Suppressor macrophage treated with lipopolysaccharide for 4 hours (primary cell): Measurements from ENCODE around the gene ZNF490.
A peak's percentile ranks its signal among the peaks of the same experiment; 100 is the strongest.
"Not testable (repeated sequence)": the region's sequence is repeated elsewhere in the genome, so short reads cannot be mapped to it uniquely, and the experiment has no call there.

Experiments used
- DNase-seq: peaks from one replicate; pipeline ENCODE4 v3.0.0-alpha.2; 2020

The ZNF490 gene

GRCh38 chr19:12610540-12611360 is at the start of gene ZNF490, which contains the start of gene ZNF791:
Gene ZNF490 (minus strand): TSS chr19:12610813. CDS start chr19:12610680, 133 bp downstream.
Gene ZNF791 (plus strand): TSS chr19:12610920. CDS start chr19:12611080, 160 bp downstream.
- peak; percentile 99 for DNase-seq

DNA sequence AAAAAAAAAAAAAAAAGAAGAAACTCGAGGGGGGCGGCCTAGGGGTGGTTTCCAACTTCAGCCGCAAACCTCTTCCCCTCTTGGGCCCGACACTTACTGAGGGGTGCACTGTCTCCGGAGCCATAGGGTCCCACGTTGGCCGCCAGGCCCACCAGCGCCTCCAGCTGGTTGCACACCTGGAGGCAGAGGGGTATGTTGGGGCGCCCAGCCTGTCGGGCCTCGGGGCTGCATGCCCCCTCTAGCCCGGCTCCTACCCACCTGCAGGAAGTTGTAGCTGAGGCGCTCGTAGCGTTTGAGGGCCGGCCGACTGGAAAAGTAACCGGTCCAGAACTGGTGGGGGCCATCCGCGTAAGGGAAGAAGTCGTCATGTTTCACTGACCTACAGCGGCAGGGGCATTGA is 47.4 kb upstream of the ZNF490 start:
- no peak for DNase-seq

DNA sequence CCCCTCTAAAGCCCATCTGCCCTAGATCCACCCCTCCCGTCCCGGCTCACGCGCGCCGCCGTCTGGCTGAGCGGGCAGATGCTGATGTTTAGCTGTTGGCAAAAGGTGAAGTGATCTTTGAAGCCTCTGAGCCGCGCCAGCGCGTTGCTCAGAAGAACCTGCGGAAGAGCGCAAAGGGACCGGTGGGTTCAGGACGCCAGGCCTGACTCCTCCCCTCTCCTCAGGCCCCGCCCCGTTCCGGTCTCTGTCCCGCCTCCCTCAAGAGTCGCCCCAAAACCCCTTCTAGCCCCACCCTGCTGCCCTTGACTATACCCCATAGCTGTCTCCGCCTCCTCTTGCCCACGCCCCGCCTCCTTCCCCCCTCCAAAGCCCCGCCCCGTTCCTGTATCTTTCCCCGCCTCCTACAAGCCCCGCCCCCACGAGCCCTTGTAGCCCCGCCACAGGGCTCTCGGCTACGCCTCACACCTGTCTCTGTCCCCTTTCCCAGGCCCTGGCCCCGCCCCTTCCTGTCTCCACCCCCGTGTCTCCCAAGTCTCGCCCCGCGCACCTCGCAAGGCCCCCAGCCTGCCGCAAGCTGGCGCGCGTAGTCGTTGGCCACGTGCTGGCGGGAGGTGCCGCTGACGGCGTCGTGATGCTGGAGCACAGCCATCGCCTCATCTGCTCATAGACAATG is 46.4 kb upstream of the ZNF490 start:
- no peak for DNase-seq

DNA sequence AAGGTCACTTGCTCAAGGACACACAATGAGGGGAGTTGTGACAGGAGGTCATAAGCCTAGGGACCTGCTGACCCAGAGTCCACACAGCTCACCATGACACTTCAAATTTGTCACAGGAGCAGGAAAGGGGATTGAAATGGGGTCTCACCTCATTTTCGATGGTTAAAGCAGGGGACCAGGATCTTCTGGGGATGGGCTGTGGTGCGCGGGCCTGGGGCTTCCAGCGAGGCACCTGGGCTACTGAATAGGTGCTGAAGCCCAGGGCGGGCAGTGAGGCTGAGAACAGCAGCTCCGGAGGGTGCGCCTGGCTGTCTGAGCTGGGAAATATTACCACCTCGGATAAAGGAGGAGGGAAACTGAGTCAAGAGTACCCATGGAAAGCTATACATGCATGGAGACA is 44.9 kb upstream of the ZNF490 start:
- no peak for DNase-seq

DNA sequence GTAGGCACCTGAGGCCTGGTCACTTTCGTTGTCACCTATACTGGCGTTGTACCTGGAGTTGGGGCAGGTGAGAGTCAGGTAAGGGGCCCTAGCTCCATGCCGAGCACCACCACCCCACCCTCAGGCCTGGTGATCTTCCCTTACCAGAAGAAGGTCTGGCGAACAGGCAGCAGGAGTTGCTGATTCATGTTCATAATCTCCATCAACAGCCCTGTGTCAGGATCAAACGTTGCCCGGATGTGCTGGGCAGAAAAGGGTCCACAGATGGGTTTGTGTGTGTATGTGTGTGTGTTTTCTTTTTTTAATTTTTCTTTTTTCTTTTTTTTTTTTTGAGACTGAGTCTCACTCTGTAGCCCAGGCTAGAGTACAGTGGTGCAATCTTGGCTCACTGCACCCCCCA is 41.6 kb upstream of the ZNF490 start:
- no peak for DNase-seq

- no peak for DNase-seq
These were observed 39.3 kb upstream of the ZNF490 start for GRCh38 chr19:12649941-12650340.

DNA sequence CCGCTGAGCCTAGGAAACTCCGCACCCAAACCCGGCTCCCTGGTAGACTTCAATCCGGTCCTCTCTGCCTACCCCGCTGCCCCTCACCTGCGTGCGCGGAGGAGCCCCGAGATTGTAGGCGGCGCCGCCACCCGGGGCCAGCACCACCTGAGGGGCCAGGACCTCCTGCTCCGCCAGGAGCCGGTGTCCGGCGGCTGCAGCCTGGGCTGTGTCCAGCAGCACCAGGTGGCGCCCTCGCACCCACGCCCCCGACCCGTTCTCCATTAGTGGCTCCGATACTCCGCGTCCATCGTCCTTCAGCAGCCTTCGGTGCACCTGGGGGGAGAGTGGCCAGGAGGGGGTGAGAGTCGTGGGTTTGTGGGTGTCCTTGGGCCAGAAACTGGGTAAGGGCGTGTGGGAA is 37.5 kb upstream of the ZNF490 start:
- DNase-seq: no peak

DNA sequence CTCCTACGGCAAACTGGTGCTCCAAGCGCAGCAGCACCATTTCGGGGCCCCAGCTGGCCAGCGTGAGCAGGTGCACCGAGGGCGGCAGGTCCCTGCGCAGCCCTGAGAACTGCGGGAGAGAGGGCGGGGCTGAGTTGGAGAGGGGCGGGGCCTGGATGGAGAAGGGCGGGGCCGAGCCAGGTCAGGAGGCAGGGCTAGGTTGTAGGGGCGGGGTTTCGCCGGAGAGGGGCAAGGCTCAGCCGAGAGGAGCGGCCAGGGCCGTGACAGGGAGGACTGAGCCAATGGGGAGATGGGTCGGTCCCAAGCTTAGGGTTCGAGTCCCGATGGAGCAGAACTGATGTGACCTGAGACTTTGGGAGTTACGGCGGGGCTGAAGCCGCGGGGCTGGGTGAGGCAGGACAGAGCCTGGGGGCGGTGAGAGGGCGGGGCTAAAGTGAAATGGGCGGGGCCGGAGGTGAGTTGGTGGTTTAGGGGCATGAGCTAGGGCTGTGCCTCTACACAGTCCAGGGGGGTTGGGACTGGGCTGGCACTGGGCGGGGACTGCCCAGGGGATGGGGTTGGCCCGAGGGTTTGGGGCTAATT is 37.0 kb upstream of the ZNF490 start:
- peak; percentile 58 for DNase-seq

DNA sequence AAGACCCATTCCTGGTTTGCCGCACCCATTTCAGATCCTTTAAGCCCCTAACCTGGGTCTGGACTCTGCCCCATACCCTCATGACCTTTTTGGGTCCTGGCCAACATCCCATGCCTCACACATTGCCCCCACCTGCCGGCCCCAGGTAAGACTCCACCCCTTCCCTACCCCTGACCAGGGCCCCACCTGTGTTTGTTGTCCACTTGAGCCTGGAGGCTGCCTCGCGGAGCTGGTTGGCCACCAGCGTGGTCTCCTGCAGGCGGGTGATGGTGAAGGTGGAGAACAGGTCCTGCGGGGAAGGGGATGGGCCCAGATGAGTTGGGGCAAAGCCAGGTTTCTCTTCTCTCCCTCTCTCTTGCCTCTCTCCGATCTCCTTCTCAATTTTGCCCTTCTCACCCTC is 36.4 kb upstream of the ZNF490 start:
- DNase-seq: no peak

DNA sequence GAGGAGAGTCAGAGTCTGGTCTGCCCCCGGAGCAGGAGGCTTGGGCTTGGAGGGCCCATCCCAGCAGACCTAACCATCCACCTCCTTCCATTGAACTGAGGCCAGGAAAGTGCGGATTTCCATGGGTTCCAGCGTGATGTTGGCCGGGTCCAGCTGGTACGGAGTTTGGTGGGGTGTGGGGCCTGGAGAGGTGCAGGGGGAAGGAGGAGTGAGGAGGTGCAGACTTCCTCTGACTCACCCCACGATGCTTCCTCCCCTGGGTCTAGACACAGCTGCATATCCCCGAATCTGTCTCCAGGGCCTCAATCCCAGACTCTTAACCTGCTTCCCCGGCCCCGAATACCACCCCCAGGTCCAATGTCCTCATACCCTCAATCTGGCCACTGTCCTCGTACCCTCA is 35.9 kb upstream of the ZNF490 start:
- no peak for DNase-seq

- DNase-seq: not testable (repeated sequence)
These were observed 33.1 kb upstream of the ZNF490 start for GRCh38 chr19:12643716-12644115.

DNA sequence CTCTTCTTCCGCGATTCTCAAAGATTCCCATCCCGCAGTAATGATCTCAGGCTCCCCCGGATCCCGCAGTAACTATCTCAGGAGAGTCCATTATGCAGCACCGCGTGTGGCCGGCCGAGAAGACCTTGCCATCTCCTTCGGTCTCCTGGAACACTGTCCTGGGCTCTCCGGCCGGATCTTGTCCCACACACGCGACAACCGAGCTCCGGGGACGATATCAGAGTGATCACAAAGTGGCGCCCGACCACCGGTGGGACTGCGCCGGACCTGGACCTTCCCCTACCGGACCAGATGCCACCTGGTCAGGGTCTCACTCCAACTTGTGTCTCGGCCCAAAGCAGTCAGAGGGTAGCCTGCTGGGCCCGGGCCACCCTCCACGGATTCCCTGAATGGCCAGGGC is 31.9 kb upstream of the ZNF490 start:
- no peak for DNase-seq

GRCh38 chr19:12641456-12641855 is 30.8 kb upstream of the ZNF490 start:
- DNase-seq: no peak

DNA sequence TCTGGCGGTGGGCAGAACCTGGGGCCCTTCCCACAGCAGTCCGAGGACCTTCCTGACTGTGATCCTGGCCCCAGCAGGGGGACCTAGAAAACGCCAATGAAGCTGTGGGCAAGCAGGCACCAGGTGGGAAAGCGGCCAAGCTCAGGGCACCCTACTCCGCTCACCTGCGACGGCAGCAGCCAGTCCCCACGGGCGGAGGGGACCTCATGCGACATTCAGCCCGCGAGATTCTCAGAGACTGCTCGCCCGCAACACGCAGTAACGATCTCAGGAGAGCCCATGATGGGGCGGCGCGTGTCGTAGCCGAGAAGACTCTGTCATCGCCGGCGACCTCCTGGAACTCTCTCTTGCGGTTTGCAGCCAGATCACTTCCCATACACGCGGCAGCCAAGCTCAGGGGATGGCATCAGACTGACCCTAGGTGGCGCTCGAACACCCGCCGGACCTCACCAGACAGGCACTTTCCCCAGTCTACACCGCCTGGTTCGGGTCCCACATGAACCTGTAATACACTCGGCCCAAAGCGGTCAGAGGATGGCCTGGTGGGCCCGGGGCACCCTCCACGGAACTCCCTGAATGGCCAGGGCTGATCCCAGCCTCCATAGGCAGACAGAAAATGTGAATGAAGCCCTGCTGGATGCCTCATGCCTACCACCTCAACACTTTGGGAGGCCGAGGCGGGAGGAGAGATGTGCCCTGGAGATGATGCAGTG is 29.4 kb upstream of the ZNF490 start:
- DNase-seq: peak; percentile 92

DNA sequence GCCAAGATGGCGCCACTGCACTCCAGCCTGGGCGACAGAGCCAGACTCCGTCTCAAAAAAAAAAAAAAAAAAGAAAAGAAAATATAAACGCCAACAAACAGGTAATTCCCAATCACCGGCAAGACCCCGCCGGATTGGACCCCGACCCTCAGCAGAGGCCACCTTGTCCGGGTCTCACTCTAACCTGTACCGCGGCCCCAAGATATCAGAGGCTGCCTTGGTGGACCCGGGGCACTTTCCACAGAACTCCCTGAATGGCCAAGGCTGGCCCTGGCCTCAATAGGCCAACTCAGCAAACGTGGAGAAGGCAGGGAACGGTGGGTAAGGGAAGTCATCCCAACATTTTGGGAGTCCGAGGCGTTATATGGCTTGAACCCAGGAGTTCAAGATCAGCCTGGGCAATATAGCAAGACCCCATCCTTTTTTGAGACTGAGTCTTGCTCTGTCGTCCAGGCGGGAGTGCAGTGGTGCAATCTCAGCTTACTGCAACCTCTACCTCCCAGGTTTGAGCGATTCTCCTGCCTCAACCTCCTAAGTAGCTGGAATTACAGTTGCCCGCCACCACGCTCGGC is 28.1 kb upstream of the ZNF490 start:
- no peak for DNase-seq

GRCh38 chr19:12636631-12637030 is 26.0 kb upstream of the ZNF490 start:
- DNase-seq: no peak

GRCh38 chr19:12629215-12629614 is 18.6 kb upstream of the ZNF490 start:
- DNase-seq: no peak

- DNase-seq: no peak
These were observed 17.7 kb upstream of the ZNF490 start for GRCh38 chr19:12628040-12629022.

DNA sequence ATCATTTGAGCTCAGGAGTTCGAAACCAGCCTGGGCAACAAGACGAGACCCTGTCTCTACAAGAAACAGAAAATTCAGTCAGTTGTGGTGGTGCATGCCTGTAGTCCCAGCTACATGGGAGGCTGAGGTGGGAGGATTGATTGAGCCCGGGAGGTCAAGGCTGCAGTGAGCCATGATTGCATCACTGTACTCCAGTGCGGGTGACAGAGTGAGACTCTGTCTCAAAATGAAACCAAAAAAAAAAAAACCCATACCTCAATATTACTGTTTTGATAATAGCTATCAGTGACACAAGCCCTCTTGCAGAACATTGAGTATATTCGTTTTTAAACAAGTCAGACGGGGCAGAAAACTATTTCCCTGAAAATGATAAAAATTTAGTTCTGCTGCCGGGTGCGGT is 16.3 kb upstream of the ZNF490 start:
- DNase-seq: no peak

- no peak for DNase-seq
These were observed 12.9 kb upstream of the ZNF490 start for GRCh38 chr19:12623361-12624031.
